ENCODE data around the gene CACNA2D2. TPM values are rescaled to one million over a fixed set of nuclear protein-coding genes. Genes with fewer than 3 reads are reported as not detected.

CACNA2D2 gene
- total and polyA plus RNA-seq, 11 donors: 0.49 to 3.6 (median 1.5) TPM

- H3K4me3 ChIP-seq: peak within 1 kb of the TSS; percentile 24 to 95 (median 84)
- peaks cover 0 to 53% (median 40%) of the 10 kb centered on the region in 9 donors for H3K36me3 ChIP-seq
- peak; percentile 96 to 99 (median 98) for DNase-seq
- H3K27ac ChIP-seq: peak within 1 kb of the TSS; percentile 91 to 98 (median 95)
- WGBS, 4 donors: 0 to 1% (median 1%) methylated on average over 34 to 64 of the region's 64 CpGs
- H3K9me3 ChIP-seq: no peaks in the 10 kb centered on the region
- peak; percentile 88 to 97 (median 96) for ATAC-seq
- TF ChIP-seq POLR2A (IDR thresholded peaks at IDR 0.05) (peak; percentile 58 to 86), CTCF (IDR thresholded peaks at IDR 0.05) (peak in 2 of 12 donors; percentile 5 to 8)
- H3K4me1 ChIP-seq: peaks cover 7 to 63% (median 40%) of the 10 kb centered on the region in 12 donors
- no peaks in the 10 kb centered on the region for H3K27me3 ChIP-seq
- intact Hi-C loops (cut with DNase I): loop anchor here in 2 of 10 donors (5.0 to 10.0 kb wide), 3 partner anchors 262 to 1614 kb away; partner anchors contain the start of genes CISH (in 1 of the 2), MANF (in 1 of the 2) and PCBP4 (in 1 of the 2)
Measured at GRCh38 chr3:50350527-50351322, 152.7 kb downstream of the CACNA2D2 start, which contains the start of the genes CYB561D2 and NPRL2. Gene CYB561D2 (plus strand): TSS chr3:50350862. CDS start chr3:50351434, 572 bp downstream. Gene NPRL2 (minus strand): TSS chr3:50350775. CDS start chr3:50350652, 123 bp downstream.

- peaks cover 0 to 47% (median 35%) of the 10 kb centered on the region in 9 donors for H3K36me3 ChIP-seq
- intact Hi-C loops (cut with DNase I): loop anchor here in 2 of 10 donors (5.0 to 10.0 kb wide), 3 partner anchors 262 to 1615 kb away; partner anchors contain the start of genes CISH (in 1 of the 2), MANF (in 1 of the 2) and PCBP4 (in 1 of the 2)
- H3K27ac ChIP-seq: peak overlapping the region; percentile 91 to 98 (median 95)
- DNase-seq (no peak), ATAC-seq (no peak)
- TF ChIP-seq CTCF (IDR thresholded peaks at IDR 0.05): no peak
- TF ChIP-seq POLR2A (IDR thresholded peaks at IDR 0.05): no peak
- peaks cover 5 to 63% (median 41%) of the 10 kb centered on the region in 12 donors for H3K4me1 ChIP-seq
- peak overlapping the region; percentile 24 to 95 (median 84) for H3K4me3 ChIP-seq
- H3K9me3 ChIP-seq: no peaks in the 10 kb centered on the region
- 10 to 19% (median 14%) methylated on average over 7 of the region's 7 CpGs for WGBS, 4 donors
- H3K27me3 ChIP-seq: no peaks in the 10 kb centered on the region
Measured at GRCh38 chr3:50350213-50350526, 153.3 kb downstream of the CACNA2D2 start.

DNA sequence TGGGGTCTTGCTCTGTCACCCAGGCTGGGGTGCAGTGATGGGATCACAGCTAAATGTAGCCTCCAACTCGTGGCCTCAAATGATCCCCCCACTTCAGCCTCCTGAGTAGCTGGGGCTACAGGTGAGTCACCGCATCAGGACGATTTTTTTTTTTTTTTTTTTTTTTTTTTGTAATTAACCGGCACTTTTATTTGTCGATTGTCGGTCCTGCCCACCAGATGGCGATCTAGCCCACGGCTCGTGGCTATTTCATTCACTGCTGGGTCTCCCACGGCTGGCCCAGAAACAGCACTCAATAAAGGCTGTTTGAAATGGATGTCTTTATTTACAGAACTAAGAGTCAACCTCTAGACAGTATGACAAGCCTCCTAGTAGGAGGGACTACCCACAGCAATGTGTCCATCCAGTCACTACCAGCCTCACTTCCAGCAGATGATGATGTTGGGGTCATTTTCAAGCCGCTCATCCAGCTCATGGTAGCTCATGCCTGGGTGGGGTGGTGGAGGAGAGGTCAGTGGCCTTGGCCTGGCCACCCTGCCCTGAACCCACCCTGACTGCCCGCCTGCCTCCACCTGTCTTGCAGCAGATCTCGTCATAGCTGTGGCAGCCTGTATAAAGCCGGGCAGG is 156.1 kb downstream of the CACNA2D2 start:
- 27 to 29% (median 28%) methylated on average over 14 of the region's 14 CpGs for whole genome bisulfite sequencing, 4 donors
- H3K4me1 ChIP-seq: peaks cover 5 to 50% (median 37%) of the 10 kb centered on the region in 12 donors
- intact Hi-C loops (cut with DNase I): loop anchor here in 9 of 10 donors (1.0 to 10.0 kb wide), 5 partner anchors 85 to 1038 kb away; partner anchors contain the start of genes CISH (in 2 of the 9) and MANF (in 1 of the 9)
- TF ChIP-seq CTCF (IDR thresholded peaks at IDR 0.05) (peak; percentile 46 to 74 (median 65)), POLR2A (IDR thresholded peaks at IDR 0.05) (no peak)
- DNase-seq (peak; percentile 58 to 76 (median 73)), ATAC-seq (no peak)
- no peak overlapping the region for H3K27ac ChIP-seq
- no peaks in the 10 kb centered on the region for H3K9me3 ChIP-seq
- no peaks in the 10 kb centered on the region for H3K27me3 ChIP-seq
- peaks cover 0 to 18% (median 11%) of the 10 kb centered on the region in 9 donors for H3K36me3 ChIP-seq
- H3K4me3 ChIP-seq: no peak overlapping the region

All from heart left ventricle (tissue), 16 donors.